HUDEP-2 (cell line): ENCODE results near the gene NDUFAF4.
A peak's percentile ranks its signal among the peaks of the same experiment; 100 is the strongest.
"Not testable (repeated sequence)": the region's sequence is repeated elsewhere in the genome, so short reads cannot be mapped to it uniquely, and the experiment has no call there.

Experiments used
- DNase-seq, 76 experiments: peaks; one replicate each; lab custom pipeline; 2025; ENCODE audit not compliant: unreplicated experiment in 76 of 76; lab: John Stamatoyannopoulos, UW

NDUFAF4 gene

GRCh38 chr6:96899451-96899998, 1.8 kb upstream of the NDUFAF4 start:
- DNase-seq, result no peak

GRCh38 chr6:96899019-96899418, 1.3 kb upstream of the NDUFAF4 start:
- peak in 1 of 76 experiments; percentile 12 for DNase-seq

GRCh38 chr6:96898241-96898851, 655 bp upstream of the NDUFAF4 start:
- DNase-seq, result peak in 5 of 76 experiments; percentile 25 to 53 (median 37)

- peak in 7 of 76 experiments; percentile 11 to 33 (median 15) for DNase-seq
These were observed 8.5 kb downstream of the NDUFAF4 start for GRCh38 chr6:96889146-96889545.

GRCh38 chr6:96888745-96889144, 8.9 kb downstream of the NDUFAF4 start:
- no peak for DNase-seq

GRCh38 chr6:96886519-96886918, 11.2 kb downstream of the NDUFAF4 start:
- DNase-seq, result no peak

- not testable (repeated sequence) for DNase-seq
These were observed 12.5 kb downstream of the NDUFAF4 start for GRCh38 chr6:96885187-96885631.

- no peak for DNase-seq
These were observed 19.5 kb downstream of the NDUFAF4 start for GRCh38 chr6:96878143-96878542.

- DNase-seq, result no peak
These were observed 20.7 kb downstream of the NDUFAF4 start for GRCh38 chr6:96876886-96877545.

GRCh38 chr6:96872976-96873375, 24.7 kb downstream of the NDUFAF4 start:
- DNase-seq, result no peak

- DNase-seq, result no peak
These were observed 32.7 kb downstream of the NDUFAF4 start for GRCh38 chr6:96865055-96865405.

GRCh38 chr6:96864216-96865054, 33.3 kb downstream of the NDUFAF4 start:
- DNase-seq, result no peak

- DNase-seq, result no peak
These were observed 35.1 kb downstream of the NDUFAF4 start for GRCh38 chr6:96862560-96862959.

- no peak for DNase-seq
These were observed 36.1 kb downstream of the NDUFAF4 start for GRCh38 chr6:96861588-96861987.

- no peak for DNase-seq
These were observed 40.8 kb downstream of the NDUFAF4 start for GRCh38 chr6:96856856-96857255.

- no peak for DNase-seq
These were observed 44.6 kb downstream of the NDUFAF4 start for GRCh38 chr6:96853083-96853482.

GRCh38 chr6:96852605-96853004, 45.1 kb downstream of the NDUFAF4 start:
- no peak for DNase-seq

- DNase-seq, result no peak
These were observed 45.8 kb downstream of the NDUFAF4 start for GRCh38 chr6:96851858-96852257.

- DNase-seq, result no peak
These were observed 48.1 kb downstream of the NDUFAF4 start for GRCh38 chr6:96849615-96850014.

GRCh38 chr6:96844530-96844929, 53.2 kb downstream of the NDUFAF4 start:
- no peak for DNase-seq

- no peak for DNase-seq
These were observed 56.3 kb downstream of the NDUFAF4 start for GRCh38 chr6:96841345-96841744.
